NCI-H2029 (cell line): ENCODE measurements around the gene KCNK15.

Source experiments
- DNase-seq: peaks from one replicate; lab custom pipeline; 2025; lab: John Stamatoyannopoulos, UW

The KCNK15 gene

DNA sequence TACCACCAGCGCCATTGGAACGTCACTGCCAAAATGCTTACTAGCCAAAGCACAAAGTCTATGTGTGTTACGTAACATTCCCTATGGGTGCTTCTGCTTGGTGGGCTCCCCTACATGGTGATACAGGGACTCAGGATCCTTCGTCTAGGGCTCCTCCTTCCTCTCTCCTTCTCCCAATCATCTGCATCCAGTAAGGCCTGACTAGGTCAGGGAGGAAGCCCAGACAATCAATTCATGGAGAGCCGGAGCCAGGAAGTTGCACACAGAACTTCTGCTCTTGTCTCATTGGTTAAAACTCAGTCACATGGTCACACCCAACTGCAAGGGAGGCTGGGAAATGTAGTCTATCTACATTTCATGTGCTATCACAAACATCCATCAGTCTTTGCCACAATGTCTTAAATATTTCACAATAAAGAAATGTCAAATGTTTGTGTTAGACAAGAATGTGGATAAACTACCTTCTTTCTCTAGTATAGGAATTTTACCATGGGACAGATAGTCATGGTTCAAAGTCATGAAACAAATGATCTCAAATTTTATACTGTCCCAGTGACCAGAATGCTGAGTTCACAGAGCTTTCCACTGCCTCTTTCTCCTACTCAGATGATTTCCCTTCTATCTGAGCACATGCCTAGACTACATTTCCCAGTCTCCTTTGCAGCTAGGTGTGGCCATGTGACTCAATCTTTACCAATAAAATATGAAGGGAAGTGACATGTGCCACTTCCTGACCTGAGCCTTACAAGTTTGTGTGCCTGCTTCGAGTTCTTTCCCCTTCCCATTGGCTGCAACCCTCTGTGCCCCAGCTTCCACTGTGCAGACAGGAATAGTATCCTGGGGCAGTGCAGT, 9.3 kb upstream of the KCNK15 start:
- DNase-seq, result peak; percentile 44

GRCh38 chr20:44737116-44737515, 8.5 kb upstream of the KCNK15 start:
- no peak for DNase-seq

DNA sequence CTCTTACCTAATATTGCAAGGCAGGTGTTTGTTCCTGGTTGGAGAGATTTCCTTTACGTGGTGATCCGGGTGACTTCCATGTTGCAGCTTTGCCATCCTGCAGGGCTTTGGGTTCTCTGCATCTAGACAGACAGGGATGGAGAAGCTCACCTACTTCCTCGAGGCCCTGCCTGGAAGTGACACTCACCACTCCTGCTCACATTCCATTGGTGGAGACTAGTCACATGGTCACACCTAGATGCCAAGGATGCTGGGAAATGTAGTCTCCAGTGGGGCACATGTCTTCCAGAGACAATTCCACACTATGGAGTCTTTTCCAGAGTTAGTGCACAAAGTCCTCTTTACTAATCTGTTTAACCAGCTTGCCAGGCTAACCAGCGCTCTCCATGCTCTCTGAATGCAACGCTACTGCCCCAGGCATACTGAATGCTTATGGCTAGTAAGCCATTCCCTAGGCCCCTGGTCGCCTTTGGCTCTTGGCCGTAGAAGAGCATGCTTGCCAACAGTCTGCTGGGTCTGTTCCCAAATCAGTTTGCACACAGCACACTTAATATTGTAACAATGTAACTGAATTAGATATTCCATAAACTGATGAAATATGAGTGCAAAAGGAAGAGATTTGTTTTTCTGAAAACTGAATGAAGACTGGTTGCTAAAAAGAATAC, 6.7 kb upstream of the KCNK15 start:
- DNase-seq, result peak; percentile 83

GRCh38 chr20:44739942-44740341, 5.7 kb upstream of the KCNK15 start:
- no peak for DNase-seq

- no peak for DNase-seq
Measured at GRCh38 chr20:44742304-44743079, 3.2 kb upstream of the KCNK15 start.

- no peak for DNase-seq
Measured at GRCh38 chr20:44743080-44743701, 2.5 kb upstream of the KCNK15 start.

DNA sequence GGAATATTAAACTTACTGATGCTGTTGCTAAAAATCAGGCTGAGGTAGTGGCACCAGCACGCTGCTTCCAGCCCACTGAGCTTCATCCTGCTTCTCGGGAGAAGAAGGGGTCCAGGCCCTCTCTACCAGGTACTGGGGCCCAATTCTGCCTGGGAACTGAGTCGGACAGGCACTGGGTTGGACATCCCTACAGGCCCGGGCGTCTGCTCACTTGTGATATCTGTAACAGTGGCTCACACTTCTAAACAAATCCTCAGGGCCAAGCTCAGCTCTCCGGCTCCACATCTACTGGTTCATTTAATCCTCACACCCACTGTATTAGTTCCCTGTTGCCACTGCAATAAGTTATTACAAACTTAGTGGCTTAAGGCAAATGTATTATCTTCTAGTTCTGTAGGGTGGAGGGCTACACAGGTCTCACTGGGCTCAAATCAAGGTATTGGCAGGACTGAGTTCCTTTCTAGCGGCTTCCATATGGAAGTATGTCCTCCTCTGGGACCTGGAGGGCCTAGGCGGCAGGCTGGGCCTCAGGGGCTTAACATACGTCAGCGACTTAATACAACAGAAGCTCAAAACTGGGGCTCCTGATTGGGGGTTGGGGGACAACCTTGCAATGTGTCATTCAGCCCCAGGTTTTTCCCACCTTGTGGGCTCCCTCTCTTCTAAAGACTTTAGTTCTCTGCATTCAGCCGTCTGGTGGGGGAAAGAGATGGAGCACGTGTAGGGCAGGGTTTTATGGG, 1.6 kb upstream of the KCNK15 start:
- no peak for DNase-seq

DNA sequence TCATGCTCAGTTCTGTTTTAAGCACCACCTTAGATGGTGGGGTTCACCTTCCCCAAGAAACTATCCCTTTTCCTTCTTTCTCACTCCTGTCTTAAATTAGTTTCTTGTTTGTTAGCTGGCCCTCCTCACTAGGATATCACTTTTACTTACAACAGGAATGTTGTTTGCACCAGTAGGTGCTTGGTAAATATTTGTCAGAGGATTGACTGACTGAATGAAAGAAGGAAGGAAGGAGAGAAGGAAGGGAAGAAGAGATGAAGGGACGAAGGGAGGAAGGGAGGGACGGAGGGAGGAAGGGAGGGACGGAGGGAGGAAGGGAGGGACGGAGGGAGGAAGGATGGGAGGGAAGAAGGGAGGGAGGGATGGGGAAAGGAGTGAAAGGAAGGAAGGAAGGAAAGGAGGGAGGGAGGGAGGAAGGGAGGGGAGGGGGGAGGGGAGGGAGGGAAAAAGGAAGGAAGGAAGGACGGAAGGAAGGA, 505 bp upstream of the KCNK15 start:
- no peak for DNase-seq

DNA sequence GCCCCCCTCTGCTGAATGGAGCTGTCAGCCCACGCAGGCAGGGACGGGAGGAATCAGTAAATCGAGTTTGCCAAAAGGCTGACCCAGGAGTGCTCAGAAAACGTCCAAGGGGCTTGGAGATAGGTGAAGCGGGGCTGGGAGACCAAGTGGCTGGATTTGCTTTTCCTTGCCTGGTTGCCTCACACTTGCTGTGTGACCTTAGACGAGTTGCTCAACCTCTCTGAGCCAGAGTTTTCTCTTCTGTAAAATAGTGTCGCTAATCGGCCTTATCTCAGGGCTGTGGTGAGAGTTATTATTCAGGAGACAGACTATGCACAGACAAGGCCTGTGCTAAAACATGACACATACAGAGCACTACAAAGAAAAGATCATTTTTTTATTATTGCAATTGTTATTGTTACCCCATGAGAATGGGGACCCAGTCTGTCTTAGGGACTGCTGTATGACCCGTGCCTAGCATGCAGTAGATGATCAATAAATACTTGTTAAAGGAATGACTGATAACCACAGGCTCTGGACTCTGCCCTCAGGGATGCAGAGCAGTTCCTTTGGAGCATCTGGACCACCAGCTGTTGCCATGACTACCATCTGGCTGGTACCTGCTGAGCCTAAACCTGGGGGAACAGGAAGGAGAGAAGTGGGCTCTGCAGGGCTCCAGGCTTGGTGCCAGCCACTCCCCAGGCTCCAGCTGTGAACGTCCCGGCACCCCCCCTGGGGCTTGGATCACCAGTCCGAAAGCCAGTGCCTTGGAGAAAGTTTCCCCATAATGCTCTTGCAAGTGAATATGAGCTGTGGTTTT, 901 bp downstream of the KCNK15 start:
- peak; percentile 89 for DNase-seq

DNA sequence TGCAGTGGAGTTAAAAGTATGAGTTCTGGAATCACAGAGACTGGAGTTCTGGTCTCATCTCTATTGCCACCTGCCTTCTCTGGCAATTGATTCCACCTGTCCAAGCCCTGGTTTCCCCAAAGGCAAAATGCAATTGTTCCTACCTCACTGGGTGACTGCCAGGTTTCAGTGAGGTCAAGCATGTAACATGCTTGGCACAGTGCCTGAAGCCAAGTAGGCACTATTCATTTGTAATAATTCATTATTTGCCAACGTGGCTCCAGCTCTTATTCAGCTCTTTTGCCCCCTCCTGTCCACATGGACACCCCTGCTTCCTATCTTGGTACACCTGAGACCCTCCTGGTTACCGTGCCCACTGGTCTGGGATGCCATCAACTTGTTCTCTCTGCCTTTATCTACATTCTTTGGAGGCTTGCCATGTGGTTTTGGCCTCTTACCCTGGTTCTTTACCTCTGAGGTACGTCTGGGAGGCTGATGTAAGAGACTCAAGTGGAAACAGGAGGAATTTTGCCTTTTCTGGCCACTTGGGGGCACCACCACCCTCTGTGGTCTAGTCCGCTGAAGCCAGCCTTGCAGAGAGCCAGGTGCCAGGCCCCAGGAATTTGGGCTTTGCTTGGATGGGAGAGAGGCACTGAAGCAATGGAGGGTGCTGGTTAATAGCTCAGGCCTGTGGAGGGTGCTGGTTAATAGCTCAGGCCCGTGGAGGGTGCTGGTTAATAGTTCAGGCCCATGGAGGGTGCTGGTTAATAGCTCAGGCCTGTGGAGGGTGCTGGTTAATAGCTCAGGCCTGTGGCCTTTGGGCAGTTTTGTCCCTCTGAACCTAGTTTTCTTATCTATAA, 1.7 kb downstream of the KCNK15 start:
- DNase-seq, result peak; percentile 97

DNA sequence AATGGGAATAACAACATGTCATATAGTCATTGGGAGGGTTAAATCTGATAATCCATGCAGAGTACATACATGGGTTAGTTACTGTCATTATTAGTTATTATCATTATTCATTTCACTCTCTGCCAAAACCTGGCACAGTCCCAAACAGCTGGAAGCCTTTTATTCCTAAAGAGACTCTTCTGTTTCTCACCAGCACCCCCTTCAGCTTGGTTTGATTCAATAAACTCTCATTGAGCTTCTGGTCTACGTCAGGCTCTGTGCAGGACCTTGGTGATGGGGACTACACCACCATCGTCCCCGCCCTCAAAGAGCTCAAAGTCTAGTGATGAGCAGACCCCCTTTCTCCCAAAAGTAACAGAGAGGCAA, 2.3 kb downstream of the KCNK15 start:
- no peak for DNase-seq

DNA sequence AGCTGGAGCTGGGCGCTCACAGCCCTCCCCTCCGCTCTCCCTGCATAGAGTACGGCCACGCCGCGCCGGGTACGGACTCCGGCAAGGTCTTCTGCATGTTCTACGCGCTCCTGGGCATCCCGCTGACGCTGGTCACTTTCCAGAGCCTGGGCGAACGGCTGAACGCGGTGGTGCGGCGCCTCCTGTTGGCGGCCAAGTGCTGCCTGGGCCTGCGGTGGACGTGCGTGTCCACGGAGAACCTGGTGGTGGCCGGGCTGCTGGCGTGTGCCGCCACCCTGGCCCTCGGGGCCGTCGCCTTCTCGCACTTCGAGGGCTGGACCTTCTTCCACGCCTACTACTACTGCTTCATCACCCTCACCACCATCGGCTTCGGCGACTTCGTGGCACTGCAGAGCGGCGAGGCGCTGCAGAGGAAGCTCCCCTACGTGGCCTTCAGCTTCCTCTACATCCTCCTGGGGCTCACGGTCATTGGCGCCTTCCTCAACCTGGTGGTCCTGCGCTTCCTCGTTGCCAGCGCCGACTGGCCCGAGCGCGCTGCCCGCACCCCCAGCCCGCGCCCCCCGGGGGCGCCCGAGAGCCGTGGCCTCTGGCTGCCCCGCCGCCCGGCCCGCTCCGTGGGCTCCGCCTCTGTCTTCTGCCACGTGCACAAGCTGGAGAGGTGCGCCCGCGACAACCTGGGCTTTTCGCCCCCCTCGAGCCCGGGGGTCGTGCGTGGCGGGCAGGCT, 4.6 kb downstream of the KCNK15 start:
- no peak for DNase-seq

- DNase-seq, result no peak
Measured at GRCh38 chr20:44752099-44752931, 6.7 kb downstream of the KCNK15 start.

DNA sequence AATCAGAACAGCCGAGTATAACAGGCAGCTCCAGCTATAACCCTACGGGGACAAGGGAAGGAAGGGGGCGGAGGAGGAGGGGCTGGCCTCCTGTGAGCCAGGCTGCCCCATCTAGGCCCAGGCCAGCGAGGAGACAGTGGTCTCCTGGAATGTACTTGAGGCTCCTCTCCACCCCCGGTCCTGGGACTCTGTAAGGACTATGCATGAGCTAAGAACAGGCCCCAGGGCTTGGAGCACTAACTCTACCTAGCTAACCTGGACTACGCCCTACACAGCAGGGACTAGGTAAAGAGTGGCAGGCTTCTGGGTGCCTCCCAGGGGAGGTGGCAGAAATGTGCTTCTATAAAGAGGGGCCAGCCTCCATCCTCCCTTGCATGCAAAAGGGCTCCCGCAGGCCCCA, 8.9 kb downstream of the KCNK15 start:
- DNase-seq, result no peak

DNA sequence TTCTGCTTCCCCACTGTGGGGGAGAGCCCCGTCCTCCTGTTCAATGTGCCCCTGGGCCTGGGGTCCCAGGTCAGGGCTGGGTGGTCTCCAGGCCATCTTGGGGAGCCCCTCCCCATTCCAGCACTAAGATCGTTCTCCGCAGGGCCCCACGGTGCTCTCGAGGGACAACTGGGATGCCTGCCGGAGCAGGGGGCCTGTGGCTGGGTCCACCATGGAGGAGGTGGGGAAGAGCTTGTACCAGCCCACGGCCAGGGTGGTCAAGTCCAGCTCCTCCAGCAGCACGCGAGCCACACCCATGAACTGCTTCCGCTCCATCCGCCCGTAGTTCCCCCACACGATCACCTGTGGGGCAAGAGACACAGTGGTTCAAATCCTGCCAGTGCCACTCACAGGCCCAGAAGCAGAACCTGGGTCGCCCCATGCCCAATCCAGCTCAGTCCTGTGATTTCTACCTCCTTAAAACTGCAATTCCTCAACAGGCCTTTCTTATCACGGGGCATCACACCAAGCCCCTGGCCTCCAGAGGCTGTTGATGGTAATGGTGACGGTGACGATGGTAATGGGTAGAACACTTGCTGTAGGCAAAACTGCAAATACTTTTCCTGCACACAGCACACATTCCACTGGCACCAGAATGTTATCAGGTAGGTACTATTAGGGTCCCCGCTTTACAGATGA, 10.5 kb downstream of the KCNK15 start:
- no peak for DNase-seq

GRCh38 chr20:44756956-44757355, 11.3 kb downstream of the KCNK15 start:
- DNase-seq, result no peak

DNA sequence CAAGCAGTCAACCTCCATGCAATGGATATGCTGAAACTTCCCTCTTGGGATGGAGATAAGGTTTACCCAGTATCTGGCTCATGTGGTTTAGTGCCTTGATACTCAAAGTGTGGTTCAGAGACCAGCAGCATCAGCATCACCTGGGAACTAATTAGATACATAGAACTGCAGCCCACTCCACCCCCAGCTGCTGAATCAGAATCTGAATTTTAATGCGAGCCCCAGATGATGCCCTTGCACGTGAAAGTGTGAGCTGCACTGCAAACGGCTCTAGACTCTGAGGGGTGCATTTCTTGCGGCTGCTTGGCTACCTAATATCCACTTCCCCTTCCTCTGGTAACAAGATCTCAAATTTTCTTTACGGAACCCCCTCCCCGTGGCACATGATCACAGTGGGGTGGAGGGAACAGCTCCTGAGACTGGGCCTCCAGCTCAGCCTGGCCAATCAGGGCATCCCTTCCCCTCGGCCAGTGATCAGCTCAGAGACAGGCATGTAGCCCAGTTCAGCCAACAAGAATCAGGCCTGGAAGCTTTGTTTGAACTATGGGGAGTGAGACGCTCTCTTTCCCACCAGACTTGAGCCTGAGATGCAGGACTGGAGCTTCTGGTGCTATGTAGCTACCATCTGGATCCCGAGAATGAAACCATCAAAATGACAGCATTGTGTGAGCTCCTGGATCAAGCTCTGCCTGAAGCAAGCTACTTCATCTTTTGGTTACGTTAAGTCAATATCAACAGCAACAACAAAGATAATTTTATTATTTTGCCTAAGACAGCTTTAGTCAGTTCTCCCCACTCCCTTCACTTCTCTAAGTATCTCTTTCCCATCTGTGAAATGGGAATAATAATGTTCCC, 12.8 kb downstream of the KCNK15 start:
- no peak for DNase-seq
